HL-60 (cell line): ENCODE results near the gene MLLT10.

Experiments used
- DNase-seq, 2 experiments: peaks; one replicate each; pipeline ENCODE4 v3.0.0-alpha.2; 2010 to 2020; ENCODE audit warnings: low read depth in 1 of 2, low spot score in 1 of 2
- H3K27ac ChIP-seq: fragments of 250-450 bp; sonication (Bioruptor Pico); replicated peaks from 2 replicates; pipeline ENCODE4 v1.5.1; 2020; ENCODE audit warnings: mild to moderate bottlenecking, moderate library complexity
- H3K27me3 ChIP-seq: fragments of 250-450 bp; sonication (Bioruptor Pico); 2 replicates; pipeline ENCODE4 v1.5.1; 2021; ENCODE audit warnings: mild to moderate bottlenecking, moderate library complexity; ENCODE audit not compliant: insufficient read depth, poor library complexity, severe bottlenecking
- H3K4me3 ChIP-seq: replicated peaks from 2 replicates; pipeline ENCODE4 v1.5.1; 2011; ENCODE audit warnings: mild to moderate bottlenecking, control low read depth, low read length; ENCODE audit not compliant: insufficient read depth
- GABPA ChIP-seq: IDR thresholded peaks from 2 replicates; pipeline ENCODE4 v1.6.1; 2012; ENCODE audit warnings: low read depth
- POLR2AphosphoS5 ChIP-seq: IDR thresholded peaks from 2 replicates; pipeline ENCODE4 v1.6.1; 2012; ENCODE audit warnings: low read depth
- SPI1 ChIP-seq: IDR thresholded peaks from 2 replicates; pipeline ENCODE4 v1.6.1; 2012; ENCODE audit warnings: low read depth, mild to moderate bottlenecking, borderline replicate concordance
- TF ChIP-seq, protein P1 (sequence below): IDR thresholded peaks from one replicate; pipeline ENCODE4 v1.5.1; 2011; ENCODE audit warnings: low read length, control low read depth, inconsistent platforms; ENCODE audit not compliant: insufficient read depth
- TF ChIP-seq, protein P2 (sequence below): IDR thresholded peaks from 2 replicates; pipeline ENCODE4 v1.6.1; 2012; ENCODE audit warnings: low read depth; ENCODE audit not compliant: insufficient replicate concordance

The MLLT10 gene

DNA sequence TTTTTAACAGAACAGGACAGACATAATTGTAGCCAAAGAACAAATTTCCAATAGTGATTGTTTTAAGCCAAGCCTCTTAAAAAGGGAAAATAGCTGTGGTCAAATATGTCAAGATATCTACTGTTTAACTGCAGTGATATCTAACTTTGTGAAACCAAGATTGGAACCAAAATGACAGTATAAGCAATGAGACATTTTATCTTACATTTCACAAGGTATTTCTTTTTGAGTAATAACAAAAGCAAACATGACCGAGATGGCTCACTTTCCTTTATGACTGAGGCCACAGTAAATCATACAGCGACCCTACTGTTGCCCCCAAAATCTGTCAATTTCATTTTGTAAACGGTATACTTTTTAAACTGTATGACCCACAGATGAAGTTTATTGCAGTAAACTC lies 215.8 kb downstream of the MLLT10 start:
- no peak overlapping the region for H3K4me3 ChIP-seq
- H3K27ac ChIP-seq, result no peak overlapping the region
- no peak for DNase-seq
- no peaks in the 10 kb centered on the region for H3K27me3 ChIP-seq
- TF ChIP-seq POLR2AphosphoS5, result no peak
- TF ChIP-seq, protein P1, sequence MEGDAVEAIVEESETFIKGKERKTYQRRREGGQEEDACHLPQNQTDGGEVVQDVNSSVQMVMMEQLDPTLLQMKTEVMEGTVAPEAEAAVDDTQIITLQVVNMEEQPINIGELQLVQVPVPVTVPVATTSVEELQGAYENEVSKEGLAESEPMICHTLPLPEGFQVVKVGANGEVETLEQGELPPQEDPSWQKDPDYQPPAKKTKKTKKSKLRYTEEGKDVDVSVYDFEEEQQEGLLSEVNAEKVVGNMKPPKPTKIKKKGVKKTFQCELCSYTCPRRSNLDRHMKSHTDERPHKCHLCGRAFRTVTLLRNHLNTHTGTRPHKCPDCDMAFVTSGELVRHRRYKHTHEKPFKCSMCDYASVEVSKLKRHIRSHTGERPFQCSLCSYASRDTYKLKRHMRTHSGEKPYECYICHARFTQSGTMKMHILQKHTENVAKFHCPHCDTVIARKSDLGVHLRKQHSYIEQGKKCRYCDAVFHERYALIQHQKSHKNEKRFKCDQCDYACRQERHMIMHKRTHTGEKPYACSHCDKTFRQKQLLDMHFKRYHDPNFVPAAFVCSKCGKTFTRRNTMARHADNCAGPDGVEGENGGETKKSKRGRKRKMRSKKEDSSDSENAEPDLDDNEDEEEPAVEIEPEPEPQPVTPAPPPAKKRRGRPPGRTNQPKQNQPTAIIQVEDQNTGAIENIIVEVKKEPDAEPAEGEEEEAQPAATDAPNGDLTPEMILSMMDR, result no peak
- no peak for TF ChIP-seq SPI1
- TF ChIP-seq, protein P2, sequence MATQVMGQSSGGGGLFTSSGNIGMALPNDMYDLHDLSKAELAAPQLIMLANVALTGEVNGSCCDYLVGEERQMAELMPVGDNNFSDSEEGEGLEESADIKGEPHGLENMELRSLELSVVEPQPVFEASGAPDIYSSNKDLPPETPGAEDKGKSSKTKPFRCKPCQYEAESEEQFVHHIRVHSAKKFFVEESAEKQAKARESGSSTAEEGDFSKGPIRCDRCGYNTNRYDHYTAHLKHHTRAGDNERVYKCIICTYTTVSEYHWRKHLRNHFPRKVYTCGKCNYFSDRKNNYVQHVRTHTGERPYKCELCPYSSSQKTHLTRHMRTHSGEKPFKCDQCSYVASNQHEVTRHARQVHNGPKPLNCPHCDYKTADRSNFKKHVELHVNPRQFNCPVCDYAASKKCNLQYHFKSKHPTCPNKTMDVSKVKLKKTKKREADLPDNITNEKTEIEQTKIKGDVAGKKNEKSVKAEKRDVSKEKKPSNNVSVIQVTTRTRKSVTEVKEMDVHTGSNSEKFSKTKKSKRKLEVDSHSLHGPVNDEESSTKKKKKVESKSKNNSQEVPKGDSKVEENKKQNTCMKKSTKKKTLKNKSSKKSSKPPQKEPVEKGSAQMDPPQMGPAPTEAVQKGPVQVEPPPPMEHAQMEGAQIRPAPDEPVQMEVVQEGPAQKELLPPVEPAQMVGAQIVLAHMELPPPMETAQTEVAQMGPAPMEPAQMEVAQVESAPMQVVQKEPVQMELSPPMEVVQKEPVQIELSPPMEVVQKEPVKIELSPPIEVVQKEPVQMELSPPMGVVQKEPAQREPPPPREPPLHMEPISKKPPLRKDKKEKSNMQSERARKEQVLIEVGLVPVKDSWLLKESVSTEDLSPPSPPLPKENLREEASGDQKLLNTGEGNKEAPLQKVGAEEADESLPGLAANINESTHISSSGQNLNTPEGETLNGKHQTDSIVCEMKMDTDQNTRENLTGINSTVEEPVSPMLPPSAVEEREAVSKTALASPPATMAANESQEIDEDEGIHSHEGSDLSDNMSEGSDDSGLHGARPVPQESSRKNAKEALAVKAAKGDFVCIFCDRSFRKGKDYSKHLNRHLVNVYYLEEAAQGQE, result no peak
- TF ChIP-seq GABPA, result no peak

DNA sequence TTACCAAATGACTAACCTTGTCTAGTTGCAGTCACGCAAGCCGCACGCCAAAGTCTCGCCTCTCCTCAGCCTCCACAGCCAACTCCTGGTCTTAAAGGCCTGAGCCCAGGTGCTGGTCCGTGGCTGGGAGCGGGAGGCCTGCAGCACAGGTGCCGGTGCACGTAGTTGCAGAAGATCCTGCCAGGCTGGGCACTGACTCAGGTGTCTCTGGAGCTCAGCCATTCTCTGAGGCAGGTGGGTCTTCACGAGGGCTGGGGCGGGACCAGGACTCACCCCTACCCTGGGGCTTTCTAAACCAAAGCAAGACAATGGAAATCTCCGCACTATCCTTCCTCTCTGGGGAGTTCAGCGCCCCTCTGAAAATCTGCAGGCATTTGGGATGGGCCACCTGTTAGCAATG lies 216.4 kb downstream of the MLLT10 start:
- TF ChIP-seq SPI1 (no peak), GABPA (no peak), POLR2AphosphoS5 (no peak)
- TF ChIP-seq, protein P1, result no peak
- TF ChIP-seq, protein P2, result no peak
- Histone ChIP-seq H3K27ac (no peak overlapping the region), H3K27me3 (no peaks in the 10 kb centered on the region), H3K4me3 (no peak overlapping the region)
- DNase-seq, result no peak

DNA sequence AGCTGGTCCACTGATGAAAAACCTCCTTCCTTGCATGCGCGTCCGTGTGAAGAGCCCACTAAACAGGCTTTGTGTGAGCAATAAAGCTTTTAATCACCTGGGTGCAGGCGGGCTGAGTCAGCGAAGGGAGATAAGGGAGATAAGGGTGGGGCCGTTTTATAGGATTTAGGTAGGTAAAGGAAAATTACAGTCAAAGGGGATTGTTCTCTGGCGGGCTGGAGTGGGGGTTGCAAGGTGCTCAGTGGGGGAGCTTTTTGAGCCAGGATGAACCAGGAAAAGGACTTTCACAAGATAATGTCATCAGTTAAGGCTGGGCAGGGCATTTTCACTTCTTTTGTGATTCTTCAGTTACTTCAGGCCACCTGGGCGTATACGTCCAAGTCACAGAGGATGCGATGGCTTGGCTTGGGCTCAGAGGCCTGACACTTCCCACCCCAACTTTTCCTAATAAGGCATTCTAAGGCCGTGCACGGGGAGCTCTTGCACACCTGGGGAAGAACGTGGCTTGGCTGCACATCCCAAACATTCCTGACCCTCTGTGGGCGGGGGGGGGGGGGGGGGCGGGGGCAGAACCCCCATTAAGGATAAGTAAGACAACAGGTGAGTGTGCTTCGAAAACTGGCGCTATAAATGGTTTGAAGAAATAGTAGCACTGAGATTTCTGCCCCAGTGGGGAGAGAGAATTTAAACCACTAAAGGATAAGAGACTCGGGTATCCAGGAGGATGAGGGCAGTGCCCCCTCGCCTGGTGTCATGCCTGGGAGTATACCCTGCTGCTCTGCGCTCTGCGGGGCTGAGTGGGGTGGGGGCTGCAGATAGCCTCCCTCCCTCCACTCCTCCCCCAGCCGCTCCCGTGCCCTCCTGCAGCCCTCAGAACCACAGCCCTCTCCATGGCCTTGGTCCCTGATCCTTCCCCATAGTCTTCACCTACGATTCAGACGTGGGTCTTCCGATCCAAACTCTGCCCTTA lies 217.6 kb downstream of the MLLT10 start:
- no peaks in the 10 kb centered on the region for H3K27me3 ChIP-seq
- H3K27ac ChIP-seq, result no peak overlapping the region
- no peak for DNase-seq
- TF ChIP-seq, protein P1, result no peak
- TF ChIP-seq POLR2AphosphoS5 (no peak), SPI1 (no peak), GABPA (no peak)
- no peak overlapping the region for H3K4me3 ChIP-seq
